ENCODE data around the gene ALPK3. TPM values are rescaled to one million over a fixed set of nuclear protein-coding genes. Genes with fewer than 3 reads are reported as not detected.
A peak's percentile ranks its signal among the peaks of the same experiment; 100 is the strongest.

ALPK3 gene
- polyA plus RNA-seq, 1 donor (not counting 4 experiments of a cell fraction or from before 2014, with no cell fraction given), result 0.07 TPM

GRCh38 chr15:84910928-84911623, 93.9 kb downstream of the ALPK3 start:
- H3K27me3 ChIP-seq (ENCODE audit: control insufficient read depth, extremely low read depth, insufficient read depth, low read length), result no peaks in the 10 kb centered on the region
- no peak for TF ChIP-seq EZH2 (IDR thresholded peaks at IDR 0.05; ENCODE audit: low read length)
- no peak for TF ChIP-seq CTCF (optimal IDR thresholded peaks at IDR 0.05 in 1 of 3, IDR thresholded peaks at IDR 0.05 in 1 of 3, conservative IDR thresholded peaks at IDR 0.05 in 1 of 3; ENCODE audit: extremely low read depth in 1 of 3, insufficient read depth in 2 of 3, low read length in 3 of 3)
- no peaks in the 10 kb centered on the region for H3K79me2 ChIP-seq (ENCODE audit: control insufficient read depth, insufficient read depth, low read length)
- H3K9me1 ChIP-seq (ENCODE audit: control insufficient read depth, extremely low read depth, insufficient read depth, low read length), result no peaks in the 10 kb centered on the region
- no peaks in the 10 kb centered on the region for H4K20me1 ChIP-seq (ENCODE audit: control insufficient read depth, extremely low read depth, insufficient read depth, low read length)
- dilution Hi-C loops (cut with MboI; ENCODE audit: extremely low pct_ligation_motif_present, low sequenced_read_pairs), result no loop called here
- H2AFZ ChIP-seq (ENCODE audit: control insufficient read depth, low read length), result no peak overlapping the region
- H3K4me3 ChIP-seq (ENCODE audit: control insufficient read depth in 2 of 3, extremely low read depth in 1 of 3, insufficient read depth in 2 of 3, low read depth in 1 of 3, low read length in 3 of 3), result no peak overlapping the region
- peaks cover 31% of the 10 kb centered on the region for H3K4me1 ChIP-seq (ENCODE audit: control insufficient read depth, extremely low read depth, insufficient read depth, low read length)
- FAIRE-seq (no peak), DNase-seq (ENCODE audit: low read depth, low spot score) (no peak)
- no peak overlapping the region for H3K27ac ChIP-seq (ENCODE audit: control insufficient read depth, insufficient read depth, low read length)
- no peak overlapping the region for H3K9ac ChIP-seq (ENCODE audit: control insufficient read depth, extremely low read depth, insufficient read depth, low read length)
- H3K4me2 ChIP-seq (ENCODE audit: control insufficient read depth, extremely low read depth, insufficient read depth, low read depth, low read length), result no peak overlapping the region
- no peaks in the 10 kb centered on the region for H3K36me3 ChIP-seq (ENCODE audit: control insufficient read depth in 2 of 2, extremely low read depth in 1 of 2, insufficient read depth in 2 of 2, low read length in 2 of 2)
- H3K9me3 ChIP-seq (ENCODE audit: control insufficient read depth, low read depth, low read length), result no peaks in the 10 kb centered on the region

GRCh38 chr15:84911879-84912660, 94.9 kb downstream of the ALPK3 start:
- H3K9me1 ChIP-seq (ENCODE audit: control insufficient read depth, extremely low read depth, insufficient read depth, low read length), result no peaks in the 10 kb centered on the region
- peak overlapping the region; percentile 83 for H3K27ac ChIP-seq (ENCODE audit: control insufficient read depth, insufficient read depth, low read length)
- TF ChIP-seq CTCF (optimal IDR thresholded peaks at IDR 0.05 in 1 of 3, IDR thresholded peaks at IDR 0.05 in 1 of 3, conservative IDR thresholded peaks at IDR 0.05 in 1 of 3; ENCODE audit: extremely low read depth in 1 of 3, insufficient read depth in 2 of 3, low read length in 3 of 3) (no peak), EZH2 (IDR thresholded peaks at IDR 0.05; ENCODE audit: low read length) (no peak)
- FAIRE-seq (peak; percentile 23), DNase-seq (ENCODE audit: low read depth, low spot score) (no peak)
- H3K79me2 ChIP-seq (ENCODE audit: control insufficient read depth, insufficient read depth, low read length), result no peaks in the 10 kb centered on the region
- peak overlapping the region; percentile 96 for H2AFZ ChIP-seq (ENCODE audit: control insufficient read depth, low read length)
- dilution Hi-C loops (cut with MboI; ENCODE audit: extremely low pct_ligation_motif_present, low sequenced_read_pairs), result no loop called here
- H3K4me2 ChIP-seq (ENCODE audit: control insufficient read depth, extremely low read depth, insufficient read depth, low read depth, low read length), result peak overlapping the region; percentile 72
- H3K9me3 ChIP-seq (ENCODE audit: control insufficient read depth, low read depth, low read length), result no peaks in the 10 kb centered on the region
- no peaks in the 10 kb centered on the region for H4K20me1 ChIP-seq (ENCODE audit: control insufficient read depth, extremely low read depth, insufficient read depth, low read length)
- peaks cover 31% of the 10 kb centered on the region for H3K4me1 ChIP-seq (ENCODE audit: control insufficient read depth, extremely low read depth, insufficient read depth, low read length)
- no peaks in the 10 kb centered on the region for H3K27me3 ChIP-seq (ENCODE audit: control insufficient read depth, extremely low read depth, insufficient read depth, low read length)
- peak overlapping the region; percentile 58 for H3K9ac ChIP-seq (ENCODE audit: control insufficient read depth, extremely low read depth, insufficient read depth, low read length)
- H3K4me3 ChIP-seq (ENCODE audit: control insufficient read depth in 2 of 3, extremely low read depth in 1 of 3, insufficient read depth in 2 of 3, low read depth in 1 of 3, low read length in 3 of 3), result no peak overlapping the region
- H3K36me3 ChIP-seq (ENCODE audit: control insufficient read depth in 2 of 2, extremely low read depth in 1 of 2, insufficient read depth in 2 of 2, low read length in 2 of 2), result no peaks in the 10 kb centered on the region
